Lower leg skin (tissue), 3 donors: ENCODE results near the gene EIF2B4.

ENCODE experiments used
- CTCF ChIP-seq, 3 donors: fragments of 450-650 bp; IDR thresholded peaks; one replicate each; pipeline ENCODE4 v1.5.1; 2016; ENCODE audit warnings: antibody characterized with exemption in 3 of 3, mild to moderate bottlenecking in 3 of 3, moderate library complexity in 2 of 3
- POLR2A ChIP-seq, 2 donors: fragments of 450-650 bp; IDR thresholded peaks; one replicate each; pipeline ENCODE4 v1.6.1; 2016 to 2017; ENCODE audit warnings: antibody characterized with exemption in 2 of 2, mild to moderate bottlenecking in 1 of 2, moderate library complexity in 1 of 2

- TF ChIP-seq CTCF (IDR thresholded peaks at IDR 0.05) (no peak), POLR2A (IDR thresholded peaks at IDR 0.05) (peak in 1 of 2 donors; percentile 68)
Observed at GRCh38 chr2:27322766-27323595, 47.2 kb downstream of the EIF2B4 start, which contains the start of gene MPV17.
